IPS-11a (cell line): ENCODE results near the gene ACER2.

ENCODE experiments used
- H3K4me3 ChIP-seq: one replicate; pipeline ENCODE4 v1.5.1; 2013; ENCODE audit warnings: low read depth, low read length, control low read depth

The ACER2 gene

GRCh38 chr9:19481971-19482404, 73.2 kb downstream of the ACER2 start:
- H3K4me3 ChIP-seq: no peak overlapping the region

- no peak overlapping the region for H3K4me3 ChIP-seq
These were observed 75.9 kb downstream of the ACER2 start for GRCh38 chr9:19484699-19485098.

- no peak overlapping the region for H3K4me3 ChIP-seq
These were observed 76.4 kb downstream of the ACER2 start for GRCh38 chr9:19485193-19485592.

GRCh38 chr9:19486803-19487202, 78.0 kb downstream of the ACER2 start:
- H3K4me3 ChIP-seq: no peak overlapping the region

GRCh38 chr9:19488721-19489120, 79.9 kb downstream of the ACER2 start:
- H3K4me3 ChIP-seq: no peak overlapping the region

GRCh38 chr9:19490269-19490668, 81.5 kb downstream of the ACER2 start:
- H3K4me3 ChIP-seq: no peak overlapping the region

GRCh38 chr9:19490828-19491227, 82.0 kb downstream of the ACER2 start:
- H3K4me3 ChIP-seq: no peak overlapping the region

GRCh38 chr9:19492775-19493173, 84.0 kb downstream of the ACER2 start:
- H3K4me3 ChIP-seq: no peak overlapping the region

GRCh38 chr9:19493174-19493811, 84.5 kb downstream of the ACER2 start:
- no peak overlapping the region for H3K4me3 ChIP-seq

GRCh38 chr9:19493876-19494275, 85.1 kb downstream of the ACER2 start:
- no peak overlapping the region for H3K4me3 ChIP-seq

- H3K4me3 ChIP-seq: no peak overlapping the region
These were observed 86.6 kb downstream of the ACER2 start for GRCh38 chr9:19495186-19496028.

- no peak overlapping the region for H3K4me3 ChIP-seq
These were observed 87.7 kb downstream of the ACER2 start for GRCh38 chr9:19496321-19497050.

- no peak overlapping the region for H3K4me3 ChIP-seq
These were observed 88.5 kb downstream of the ACER2 start for GRCh38 chr9:19497276-19497675.

GRCh38 chr9:19498015-19498414, 89.2 kb downstream of the ACER2 start:
- no peak overlapping the region for H3K4me3 ChIP-seq
